Superior temporal gyrus (tissue), 1 donor: ENCODE data around the gene ENTPD3.

ENCODE experiments used
- DNase-seq: peaks from one replicate; pipeline ENCODE4 v3.0.0-alpha.2; 2016; ENCODE audit errors: extremely low spot score

Gene ENTPD3

GRCh38 chr3:40387001-40387894 is at the start of gene ENTPD3:
TSS of gene ENTPD3 (plus strand) at chr3:40387184. CDS start at chr3:40388058, 874 bp downstream.
- DNase-seq, result peak; percentile 22

GRCh38 chr3:40339871-40340270 is 47.1 kb upstream of the ENTPD3 start:
- no peak for DNase-seq

- DNase-seq, result no peak
These were observed 46.3 kb upstream of the ENTPD3 start for GRCh38 chr3:40340541-40341170.

- DNase-seq, result no peak
These were observed 45.3 kb upstream of the ENTPD3 start for GRCh38 chr3:40341671-40342070.

GRCh38 chr3:40350529-40350928 is 36.5 kb upstream of the ENTPD3 start:
- DNase-seq, result no peak

- no peak for DNase-seq
These were observed 31.6 kb upstream of the ENTPD3 start for GRCh38 chr3:40355410-40355809.

- DNase-seq, result no peak
These were observed 28.5 kb upstream of the ENTPD3 start for GRCh38 chr3:40358454-40358853.

- no peak for DNase-seq
These were observed 23.3 kb upstream of the ENTPD3 start for GRCh38 chr3:40363674-40364073.

GRCh38 chr3:40366203-40367162 is 20.5 kb upstream of the ENTPD3 start:
- peak; percentile 78 for DNase-seq

GRCh38 chr3:40369716-40370115 is 17.3 kb upstream of the ENTPD3 start:
- DNase-seq, result no peak

- DNase-seq, result no peak
These were observed 9.2 kb upstream of the ENTPD3 start for GRCh38 chr3:40377822-40378221.

- no peak for DNase-seq
These were observed 7.2 kb upstream of the ENTPD3 start for GRCh38 chr3:40379674-40380306.

- DNase-seq, result no peak
These were observed 4.9 kb upstream of the ENTPD3 start for GRCh38 chr3:40381904-40382616.

GRCh38 chr3:40382617-40382979 is 4.4 kb upstream of the ENTPD3 start:
- no peak for DNase-seq

GRCh38 chr3:40386213-40386612 is 771 bp upstream of the ENTPD3 start:
- DNase-seq, result no peak

- DNase-seq, result no peak
These were observed 891 bp downstream of the ENTPD3 start for GRCh38 chr3:40387895-40388254.

GRCh38 chr3:40396406-40396805 is 9.4 kb downstream of the ENTPD3 start:
- no peak for DNase-seq

- no peak for DNase-seq
These were observed 10.1 kb downstream of the ENTPD3 start for GRCh38 chr3:40397129-40397528.

- no peak for DNase-seq
These were observed 10.9 kb downstream of the ENTPD3 start for GRCh38 chr3:40397912-40398311.

GRCh38 chr3:40398346-40398745 is 11.4 kb downstream of the ENTPD3 start:
- no peak for DNase-seq

GRCh38 chr3:40404591-40405198 is 17.7 kb downstream of the ENTPD3 start:
- no peak for DNase-seq
